Activated CD8-positive, alpha-beta T cell treated with anti-CD3 and anti-CD28 coated beads for 36 hours (primary cell): ENCODE data around the gene KANSL3. TPM values are rescaled to one million over a fixed set of nuclear protein-coding genes. Genes with fewer than 3 reads are reported as not detected.

ENCODE experiments used
- ATAC-seq: fragments of 200-7000 bp; cut with Tn5 transposase; one replicate; pipeline ENCODE4 v1.10.0; 2021; ENCODE audit warnings: mild to moderate bottlenecking, moderate library complexity
- CTCF ChIA-PET: fragments of 350-600 bp; sonication (Branson Sonifier 250); formaldehyde crosslinking; loops from one replicate; lab custom pipeline; 2021; ENCODE audit warnings: antibody characterized with exemption; lab: Charles Lee
- POLR2A ChIA-PET: fragments of 350-600 bp; sonication (Branson Sonifier 250); formaldehyde crosslinking; loops from one replicate; lab custom pipeline; 2021; ENCODE audit warnings: antibody characterized with exemption; lab: Charles Lee
- DNase-seq: peaks from one replicate; pipeline ENCODE4 v3.0.0-alpha.2; 2020
- H3K27ac Mint-ChIP-seq: one replicate; pipeline ENCODE4 v1.8.0; 2021; ENCODE audit warnings: mild to moderate bottlenecking, mixed read lengths
- H3K27me3 Mint-ChIP-seq: one replicate; pipeline ENCODE4 v1.8.0; 2021; ENCODE audit warnings: mixed read lengths
- H3K36me3 Mint-ChIP-seq: one replicate; pipeline ENCODE4 v1.8.0; 2021; ENCODE audit warnings: low read depth, mixed read lengths
- H3K4me1 Mint-ChIP-seq: one replicate; pipeline ENCODE4 v1.8.0; 2021; ENCODE audit warnings: low read depth, mixed read lengths
- H3K4me3 Mint-ChIP-seq: one replicate; pipeline ENCODE4 v1.8.0; 2021; ENCODE audit warnings: mild to moderate bottlenecking, moderate library complexity, mixed read lengths
- H3K9me3 Mint-ChIP-seq: one replicate; pipeline ENCODE4 v1.8.0; 2021; ENCODE audit warnings: mixed read lengths
- intact Hi-C: fragments of 100-400 bp; cut with micrococcal nuclease; formaldehyde crosslinking; loops from one replicate; pipeline ENCODE4 v1.10.0; 2022
- total RNA-seq, 2 experiments: library from RNA; stranded (reverse); gene quantifications; one replicate each; pipeline ENCODE4 v1.2.3, GENCODE V29; 2021
- TF ChIP-seq, protein P1 (sequence below): fragments of 200-600 bp; IDR thresholded peaks from one replicate; pipeline ENCODE4 v1.8.0; 2022; ENCODE audit warnings: antibody characterized with exemption, mild to moderate bottlenecking

KANSL3 gene
- total RNA-seq, 2 experiments from 2014 or later = 37.8 to 39.8 TPM

- H3K27ac Mint-ChIP-seq = peak overlapping the region; percentile 90
- H3K4me3 Mint-ChIP-seq = no peak overlapping the region
- no peak for DNase-seq
- CTCF ChIA-PET = interaction anchor here (0.8 to 3.2 kb wide), 3 partner anchors 10 to 518 kb away, joined by 3 to 16 read pairs (median 8); partner anchors contain the start of gene ANKRD36
- POLR2A ChIA-PET = interaction anchor here (1.4 kb wide), 1 partner anchor 44 kb away, joined by 4 read pairs; the partner anchor contains the start of gene KANSL3
- ATAC-seq = peak; percentile 56
- H3K27me3 Mint-ChIP-seq = no peaks in the 10 kb centered on the region
- intact Hi-C loops = no loop called here
- no peaks in the 10 kb centered on the region for H3K9me3 Mint-ChIP-seq
- peaks cover 37% of the 10 kb centered on the region for H3K4me1 Mint-ChIP-seq
- peaks cover 63% of the 10 kb centered on the region for H3K36me3 Mint-ChIP-seq
- TF ChIP-seq, protein P1, sequence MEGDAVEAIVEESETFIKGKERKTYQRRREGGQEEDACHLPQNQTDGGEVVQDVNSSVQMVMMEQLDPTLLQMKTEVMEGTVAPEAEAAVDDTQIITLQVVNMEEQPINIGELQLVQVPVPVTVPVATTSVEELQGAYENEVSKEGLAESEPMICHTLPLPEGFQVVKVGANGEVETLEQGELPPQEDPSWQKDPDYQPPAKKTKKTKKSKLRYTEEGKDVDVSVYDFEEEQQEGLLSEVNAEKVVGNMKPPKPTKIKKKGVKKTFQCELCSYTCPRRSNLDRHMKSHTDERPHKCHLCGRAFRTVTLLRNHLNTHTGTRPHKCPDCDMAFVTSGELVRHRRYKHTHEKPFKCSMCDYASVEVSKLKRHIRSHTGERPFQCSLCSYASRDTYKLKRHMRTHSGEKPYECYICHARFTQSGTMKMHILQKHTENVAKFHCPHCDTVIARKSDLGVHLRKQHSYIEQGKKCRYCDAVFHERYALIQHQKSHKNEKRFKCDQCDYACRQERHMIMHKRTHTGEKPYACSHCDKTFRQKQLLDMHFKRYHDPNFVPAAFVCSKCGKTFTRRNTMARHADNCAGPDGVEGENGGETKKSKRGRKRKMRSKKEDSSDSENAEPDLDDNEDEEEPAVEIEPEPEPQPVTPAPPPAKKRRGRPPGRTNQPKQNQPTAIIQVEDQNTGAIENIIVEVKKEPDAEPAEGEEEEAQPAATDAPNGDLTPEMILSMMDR = no peak
These were observed 43.8 kb downstream of the KANSL3 start for GRCh38 chr2:96594282-96594681.

DNA sequence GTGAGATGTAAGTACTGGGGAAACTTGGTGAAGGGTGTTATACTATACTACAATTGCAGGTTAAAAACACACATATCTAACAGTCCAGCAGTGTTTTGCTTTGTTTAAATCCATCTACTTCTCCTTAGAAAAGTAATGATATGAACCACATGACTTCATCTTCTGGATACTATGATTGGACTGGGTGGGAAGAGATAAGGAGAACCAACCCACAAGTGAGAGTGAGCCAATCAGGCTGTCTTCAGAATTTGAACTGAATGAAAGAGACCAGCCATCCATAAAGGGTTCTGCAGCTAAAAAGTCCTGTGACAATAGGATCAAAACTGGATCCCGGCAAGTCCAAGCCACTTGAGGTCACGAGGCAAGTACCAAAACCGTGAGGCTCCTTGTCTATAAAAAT is 46.6 kb downstream of the KANSL3 start:
- Mint-ChIP-seq H3K27ac (no peak overlapping the region), H3K27me3 (no peaks in the 10 kb centered on the region), H3K4me1 (peaks cover 43% of the 10 kb centered on the region), H3K4me3 (no peak overlapping the region), H3K36me3 (peaks cover 51% of the 10 kb centered on the region), H3K9me3 (no peaks in the 10 kb centered on the region)
- DNase-seq (no peak), ATAC-seq (no peak)
- intact Hi-C loops = no loop called here
- ChIA-PET POLR2A (no interaction called here), CTCF (no interaction called here)
- TF ChIP-seq, protein P1 = no peak

DNA sequence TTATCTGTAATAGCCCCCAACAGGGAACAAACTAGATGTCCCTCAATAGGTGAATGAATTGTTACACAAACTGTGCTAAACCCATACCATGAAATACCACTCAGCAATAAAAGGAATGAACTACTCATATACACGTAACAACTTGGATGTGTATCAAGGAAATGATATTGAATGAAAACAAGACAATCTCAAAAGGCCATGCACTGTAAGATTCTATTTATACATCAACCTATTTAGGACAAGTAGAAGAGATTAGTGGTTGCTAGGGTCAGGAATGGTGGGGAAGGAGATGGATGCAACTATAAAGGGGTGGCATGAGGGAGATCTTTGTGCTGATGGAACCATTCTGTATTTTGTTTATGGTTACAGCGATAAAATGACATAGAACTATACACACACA is 47.1 kb downstream of the KANSL3 start:
- Mint-ChIP-seq H3K36me3 (peaks cover 51% of the 10 kb centered on the region), H3K4me1 (peaks cover 43% of the 10 kb centered on the region), H3K9me3 (no peaks in the 10 kb centered on the region), H3K27ac (peak overlapping the region; percentile 1), H3K27me3 (no peaks in the 10 kb centered on the region), H3K4me3 (no peak overlapping the region)
- no peak for ATAC-seq
- ChIA-PET CTCF (no interaction called here), POLR2A (no interaction called here)
- DNase-seq = no peak
- TF ChIP-seq, protein P1 = no peak
- intact Hi-C loops = no loop called here

- intact Hi-C loops = no loop called here
- Mint-ChIP-seq H3K4me3 (no peak overlapping the region), H3K27me3 (no peaks in the 10 kb centered on the region), H3K9me3 (no peaks in the 10 kb centered on the region), H3K36me3 (peaks cover 28% of the 10 kb centered on the region), H3K4me1 (peaks cover 14% of the 10 kb centered on the region), H3K27ac (no peak overlapping the region)
- DNase-seq (no peak), ATAC-seq (no peak)
- ChIA-PET POLR2A (no interaction called here), CTCF (no interaction called here)
- TF ChIP-seq, protein P1 = no peak
These were observed 50.3 kb downstream of the KANSL3 start for GRCh38 chr2:96587843-96588242.

DNA sequence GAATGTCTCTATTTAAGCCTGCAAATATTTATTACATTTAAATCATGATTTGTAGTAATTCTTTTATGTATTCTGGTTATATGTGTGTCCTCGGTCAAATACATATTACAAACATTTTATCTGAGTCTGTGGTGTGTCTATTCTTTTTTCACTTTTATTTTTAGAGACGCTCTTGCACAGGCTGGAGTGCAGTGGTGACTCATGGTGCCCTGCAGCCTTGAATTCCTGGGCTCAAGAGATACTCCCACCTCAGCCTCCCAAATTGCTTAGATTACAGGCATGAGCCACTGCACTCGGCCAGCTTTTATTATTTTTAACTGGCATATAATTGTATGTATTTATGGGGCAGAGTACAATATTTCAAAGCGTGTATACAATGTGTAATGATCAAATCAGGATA is 54.1 kb downstream of the KANSL3 start:
- CTCF ChIA-PET = interaction anchor here (1.8 kb wide), 1 partner anchor 9 kb away, joined by 5 read pairs; no protein-coding TSS in a partner anchor
- intact Hi-C loops = no loop called here

More for the DNA sequence above, 54.1 kb downstream of the KANSL3 start:
- TF ChIP-seq, protein P1 = no peak
- Mint-ChIP-seq H3K4me1 (peaks cover 6% of the 10 kb centered on the region), H3K27ac (no peak overlapping the region), H3K4me3 (no peak overlapping the region), H3K36me3 (peaks cover 9% of the 10 kb centered on the region), H3K27me3 (no peaks in the 10 kb centered on the region), H3K9me3 (no peaks in the 10 kb centered on the region)
- ATAC-seq (no peak), DNase-seq (no peak)
- POLR2A ChIA-PET = interaction anchor here (1.0 kb wide), 1 partner anchor 79 kb away, joined by 3 read pairs; no protein-coding TSS in a partner anchor
